HuH-7.5 (cell line): ENCODE results near the gene BTNL9.
"Not testable (repeated sequence)": the region's sequence is repeated elsewhere in the genome, so short reads cannot be mapped to it uniquely, and the experiment has no call there.

ENCODE experiments used
- DNase-seq: peaks from one replicate; pipeline ENCODE4 v3.0.0; 2011; ENCODE audit warnings: low spot score

The BTNL9 gene

GRCh38 chr5:181039931-181040630 lies at the start of gene BTNL9:
Gene BTNL9 (plus strand): TSS chr5:181040266. CDS start chr5:181045490, 5,224 bp downstream.
- no peak for DNase-seq

GRCh38 chr5:180990882-180991242 lies 49.2 kb upstream of the BTNL9 start:
- no peak for DNase-seq

GRCh38 chr5:181001947-181002346 lies 38.1 kb upstream of the BTNL9 start:
- DNase-seq, result no peak

GRCh38 chr5:181005791-181006190 lies 34.3 kb upstream of the BTNL9 start:
- no peak for DNase-seq

- no peak for DNase-seq
These were observed 31.9 kb upstream of the BTNL9 start for GRCh38 chr5:181008136-181008535.

GRCh38 chr5:181010018-181010417 lies 30.0 kb upstream of the BTNL9 start:
- not testable (repeated sequence) for DNase-seq

GRCh38 chr5:181014654-181015053 lies 25.4 kb upstream of the BTNL9 start:
- not testable (repeated sequence) for DNase-seq

- DNase-seq, result not testable (repeated sequence)
These were observed 22.6 kb upstream of the BTNL9 start for GRCh38 chr5:181017448-181017847.

- DNase-seq, result no peak
These were observed 19.4 kb upstream of the BTNL9 start for GRCh38 chr5:181020688-181021087.

GRCh38 chr5:181024245-181025064 lies 15.6 kb upstream of the BTNL9 start:
- DNase-seq, result no peak

GRCh38 chr5:181027452-181028031 lies 12.5 kb upstream of the BTNL9 start:
- DNase-seq, result no peak

- no peak for DNase-seq
These were observed 11.8 kb upstream of the BTNL9 start for GRCh38 chr5:181028032-181028819.

- no peak for DNase-seq
These were observed 8.3 kb upstream of the BTNL9 start for GRCh38 chr5:181031716-181032115.

- no peak for DNase-seq
These were observed 3.9 kb upstream of the BTNL9 start for GRCh38 chr5:181035991-181036815.

GRCh38 chr5:181036816-181037364 lies 3.2 kb upstream of the BTNL9 start:
- no peak for DNase-seq

GRCh38 chr5:181037365-181037861 lies 2.7 kb upstream of the BTNL9 start:
- DNase-seq, result no peak

- no peak for DNase-seq
These were observed 595 bp upstream of the BTNL9 start for GRCh38 chr5:181039471-181039870.

- no peak for DNase-seq
These were observed 522 bp downstream of the BTNL9 start for GRCh38 chr5:181040631-181040945.

GRCh38 chr5:181041043-181041442 lies 977 bp downstream of the BTNL9 start:
- no peak for DNase-seq

GRCh38 chr5:181042036-181042713 lies 2.1 kb downstream of the BTNL9 start:
- DNase-seq, result no peak
